GM18870 (cell line): ENCODE measurements around the gene FAM187B.
A peak's percentile ranks its signal among the peaks of the same experiment; 100 is the strongest.
"Not testable (repeated sequence)": the region's sequence is repeated elsewhere in the genome, so short reads cannot be mapped to it uniquely, and the experiment has no call there.

Experiments
- ATAC-seq: cut with Tn5 transposase; IDR thresholded peaks from one replicate; pipeline ENCODE4 v1.9.1; 2021; ENCODE audit warnings: moderate library complexity; ENCODE audit not compliant: unreplicated experiment

The FAM187B gene

GRCh38 chr19:35262101-35262761, 33.7 kb upstream of the FAM187B start:
- no peak for ATAC-seq

DNA sequence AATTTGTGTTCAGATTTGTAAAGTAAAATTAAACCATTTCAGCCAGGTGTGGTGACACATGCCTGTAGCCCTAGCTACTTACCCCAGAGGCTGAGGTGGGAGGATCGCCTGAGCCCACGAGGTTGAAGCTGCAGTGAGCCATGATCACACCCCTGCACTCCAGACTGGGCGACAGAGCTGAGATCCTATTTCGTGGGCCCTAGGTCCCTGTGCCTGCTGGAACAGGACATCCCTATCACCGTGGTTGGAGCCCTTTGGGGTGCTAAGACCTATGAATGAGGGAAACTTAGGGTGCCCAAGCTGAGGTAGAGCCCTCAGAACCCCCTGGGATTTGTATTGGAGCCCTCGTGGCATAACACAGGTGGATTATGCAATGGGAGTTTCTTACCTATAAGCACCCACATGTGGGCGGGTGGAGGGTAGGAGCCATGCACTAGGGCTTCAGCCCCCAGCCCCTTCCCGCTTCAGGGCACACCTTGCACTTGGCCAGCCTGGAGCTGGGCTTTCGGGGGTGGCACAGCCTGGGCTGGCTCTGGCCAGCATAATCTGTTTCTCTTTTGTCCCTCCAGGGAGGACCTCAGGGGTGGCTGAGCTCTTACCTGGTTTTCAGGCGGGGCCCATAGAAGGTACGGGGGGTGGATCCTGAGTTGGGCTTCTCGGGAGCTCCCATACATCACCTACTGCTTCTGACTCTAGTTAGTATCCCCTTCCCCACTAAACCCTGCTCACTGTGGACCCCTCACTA, 33.0 kb upstream of the FAM187B start:
- no peak for ATAC-seq

GRCh38 chr19:35260694-35261304, 32.3 kb upstream of the FAM187B start:
- no peak for ATAC-seq

GRCh38 chr19:35257113-35257461, 28.5 kb upstream of the FAM187B start:
- ATAC-seq = no peak

DNA sequence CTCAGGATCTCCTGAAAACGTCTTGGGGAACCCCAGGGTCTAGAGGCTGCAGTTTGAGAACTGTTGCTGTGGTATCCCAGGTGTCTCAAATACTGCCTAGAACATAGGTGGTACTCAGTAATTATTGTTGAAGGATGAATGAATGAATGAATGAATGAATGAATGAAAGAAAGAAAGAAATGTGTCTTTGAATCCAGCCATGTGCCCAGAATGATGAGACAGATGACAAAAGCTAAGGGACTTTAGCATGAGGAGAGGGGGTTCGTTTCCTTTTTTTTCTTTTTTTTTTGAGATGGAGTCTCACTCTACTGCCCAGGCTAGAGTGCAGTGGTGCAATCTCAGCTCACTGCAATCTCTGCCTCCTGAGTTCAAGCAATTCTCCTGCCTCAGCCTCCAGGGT, 28.0 kb upstream of the FAM187B start:
- ATAC-seq = no peak

DNA sequence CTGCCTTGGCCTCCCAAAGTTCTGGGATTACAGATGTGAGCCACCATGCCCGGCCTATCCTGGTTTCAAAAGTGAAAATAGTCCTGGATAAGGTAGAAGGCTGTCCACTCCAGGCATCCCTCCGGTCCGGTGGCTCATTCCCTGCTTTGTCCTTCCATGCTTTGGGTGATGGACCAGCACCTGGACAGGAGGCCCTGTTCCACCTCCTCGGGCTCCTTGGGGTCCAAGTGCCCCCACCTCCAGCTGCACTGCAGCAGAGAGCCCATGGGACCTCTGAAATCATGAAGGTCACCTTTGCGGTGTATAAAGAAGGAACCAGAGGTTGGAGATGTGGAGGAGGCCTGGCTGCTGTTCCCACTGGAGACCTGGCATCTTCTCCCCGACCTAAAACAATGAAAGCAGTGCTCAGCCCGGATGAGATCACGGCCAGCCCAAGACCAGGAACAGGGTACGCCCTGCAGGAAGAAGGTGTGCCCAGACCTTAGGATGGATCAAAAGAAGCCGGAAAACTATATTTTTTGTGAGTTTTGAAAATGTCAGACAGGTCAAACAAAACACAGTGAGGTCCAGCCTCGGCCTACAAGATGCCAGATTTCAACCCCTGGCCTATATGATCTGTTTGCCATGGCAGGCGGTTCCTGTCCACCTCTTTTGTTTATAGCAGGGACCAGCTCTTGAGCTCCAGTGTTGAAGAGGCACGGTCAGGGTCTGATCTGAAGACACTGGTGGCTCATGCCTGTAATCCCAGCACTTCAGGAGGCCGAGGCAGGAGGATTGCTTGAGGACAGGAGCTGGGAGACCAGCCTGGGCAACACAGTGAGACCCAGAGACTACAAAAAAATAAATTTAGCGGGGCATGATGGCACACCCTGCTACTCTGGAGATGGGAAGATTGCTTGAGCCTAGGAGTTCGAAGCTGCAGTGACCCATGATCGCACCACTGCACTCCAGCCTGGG, 26.1 kb upstream of the FAM187B start:
- ATAC-seq = no peak

DNA sequence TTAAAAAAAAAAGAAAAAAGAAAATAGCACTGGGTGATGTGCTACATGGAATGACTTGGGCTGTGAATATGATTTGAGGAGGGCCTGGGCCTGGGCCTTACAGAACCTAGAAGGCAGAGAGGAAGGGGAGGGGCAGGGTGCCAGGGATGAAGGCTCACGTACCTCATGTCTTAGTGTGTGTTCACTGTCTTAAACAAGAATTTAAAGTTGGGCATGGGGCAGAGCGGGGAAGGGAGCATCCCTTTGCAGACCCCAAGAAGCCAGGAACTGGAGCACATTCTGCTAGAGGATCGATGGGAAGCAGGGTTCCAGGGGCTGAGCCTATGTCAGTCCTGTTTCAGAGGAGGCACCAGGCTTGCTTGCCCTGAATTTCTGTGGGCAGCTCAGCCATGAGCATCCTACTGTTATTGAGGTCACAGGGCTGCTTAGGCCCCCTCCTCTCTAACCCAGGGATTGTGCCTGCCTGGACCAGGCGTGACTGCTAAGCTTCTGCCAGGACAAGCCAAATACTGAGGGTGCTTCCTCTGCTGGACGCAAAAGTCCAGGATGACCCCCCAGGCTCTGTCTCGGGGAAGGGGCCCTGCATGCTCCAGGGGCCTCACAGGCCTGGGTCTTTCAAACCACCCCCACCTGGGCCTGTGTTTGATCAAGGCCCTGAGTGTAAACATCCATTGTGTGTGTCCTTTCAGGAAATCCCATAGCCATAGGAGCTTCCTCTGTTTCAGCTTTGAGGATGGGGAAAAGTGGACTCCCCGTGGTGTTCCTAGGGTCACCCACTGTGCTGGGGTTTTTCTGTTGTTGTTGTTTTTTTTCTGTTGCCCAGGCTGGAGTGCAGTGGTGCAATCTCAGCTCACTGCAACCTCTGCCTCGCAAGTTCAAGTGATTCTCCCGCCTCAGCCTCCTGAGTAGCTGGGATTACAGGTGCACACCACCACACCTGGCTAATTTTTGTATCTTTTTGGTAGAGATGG, 25.1 kb upstream of the FAM187B start:
- ATAC-seq = no peak

- no peak for ATAC-seq
Observed at GRCh38 chr19:35251456-35251855, 22.9 kb upstream of the FAM187B start.

DNA sequence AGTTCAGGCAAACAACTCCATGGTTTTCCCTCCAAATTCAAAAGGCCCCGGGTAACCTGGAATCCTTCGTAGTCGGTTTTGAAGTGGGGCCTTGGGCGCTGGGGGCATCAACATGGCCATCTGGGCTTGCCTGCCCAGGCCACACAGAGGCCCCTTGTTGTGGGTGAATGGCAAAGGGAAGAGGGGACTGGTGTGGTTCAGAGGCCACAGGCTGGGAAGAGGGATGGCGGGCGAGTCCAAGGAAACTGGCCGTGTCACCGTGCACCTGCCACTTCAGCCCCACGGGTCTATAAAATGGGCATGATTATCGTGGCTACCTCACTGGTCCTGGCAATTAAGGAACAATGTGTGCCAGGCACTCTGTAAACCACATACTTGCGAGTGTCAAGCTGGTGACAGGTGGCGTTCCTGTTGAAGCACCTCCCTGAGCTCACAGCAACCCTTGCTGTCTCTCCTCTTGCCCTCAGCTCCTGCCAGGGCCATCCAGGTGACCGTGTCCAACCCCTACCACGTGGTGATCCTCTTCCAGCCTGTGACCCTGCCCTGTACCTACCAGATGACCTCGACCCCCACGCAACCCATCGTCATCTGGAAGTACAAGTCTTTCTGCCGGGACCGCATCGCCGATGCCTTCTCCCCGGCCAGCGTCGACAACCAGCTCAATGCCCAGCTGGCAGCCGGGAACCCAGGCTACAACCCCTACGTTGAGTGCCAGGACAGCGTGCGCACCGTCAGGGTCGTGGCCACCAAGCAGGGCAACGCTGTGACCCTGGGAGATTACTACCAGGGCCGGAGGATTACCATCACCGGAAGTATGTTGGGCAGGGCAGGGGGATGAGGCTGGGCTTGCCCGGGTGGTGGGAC, 21.5 kb upstream of the FAM187B start:
- ATAC-seq = no peak

- no peak for ATAC-seq
Observed at GRCh38 chr19:35249146-35249847, 20.8 kb upstream of the FAM187B start.

GRCh38 chr19:35248310-35249145, 20.0 kb upstream of the FAM187B start, which contains the start of gene LSR:
Gene LSR (plus strand): TSS chr19:35249002. CDS start chr19:35249023, 21 bp downstream.
- peak; percentile 55 for ATAC-seq

DNA sequence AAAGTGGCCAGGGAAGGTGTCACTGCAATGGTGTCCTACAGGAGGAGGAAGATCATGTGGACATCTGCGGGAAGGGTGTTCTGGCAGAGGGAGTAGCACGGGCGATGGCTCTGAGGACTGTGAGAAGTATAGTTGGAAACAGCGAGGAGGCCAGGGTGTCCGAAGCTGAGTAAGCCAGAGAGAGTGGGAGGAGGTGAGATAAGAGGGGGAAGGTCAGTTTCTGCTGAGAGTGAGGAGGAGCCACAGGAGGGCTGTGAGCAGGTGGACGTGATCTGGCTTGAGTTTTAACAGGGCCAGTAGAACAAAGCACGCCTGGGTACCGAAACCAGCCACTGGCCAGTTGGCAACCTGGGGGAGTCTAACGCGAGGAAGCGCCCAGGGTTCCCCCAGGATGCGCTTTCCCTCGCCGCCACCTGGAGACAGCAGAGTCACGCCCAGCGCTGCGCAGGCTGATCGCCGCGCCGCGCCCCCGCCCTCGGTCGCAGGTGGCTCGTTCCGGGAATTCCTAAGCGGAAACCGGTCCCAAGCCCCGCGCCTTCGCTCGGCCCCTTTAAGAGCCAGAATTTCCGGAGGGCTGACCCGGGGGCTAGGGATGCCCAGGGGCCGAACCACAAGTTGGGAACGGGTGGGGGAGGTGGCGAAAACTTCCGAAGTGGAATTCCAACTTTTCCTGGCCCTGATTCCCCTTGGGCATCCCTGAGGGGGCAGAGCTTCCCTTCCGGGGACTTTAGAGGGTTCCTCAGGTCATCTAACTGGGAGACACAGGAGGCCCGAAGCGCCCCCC, 19.2 kb upstream of the FAM187B start:
- peak; percentile 39 for ATAC-seq

DNA sequence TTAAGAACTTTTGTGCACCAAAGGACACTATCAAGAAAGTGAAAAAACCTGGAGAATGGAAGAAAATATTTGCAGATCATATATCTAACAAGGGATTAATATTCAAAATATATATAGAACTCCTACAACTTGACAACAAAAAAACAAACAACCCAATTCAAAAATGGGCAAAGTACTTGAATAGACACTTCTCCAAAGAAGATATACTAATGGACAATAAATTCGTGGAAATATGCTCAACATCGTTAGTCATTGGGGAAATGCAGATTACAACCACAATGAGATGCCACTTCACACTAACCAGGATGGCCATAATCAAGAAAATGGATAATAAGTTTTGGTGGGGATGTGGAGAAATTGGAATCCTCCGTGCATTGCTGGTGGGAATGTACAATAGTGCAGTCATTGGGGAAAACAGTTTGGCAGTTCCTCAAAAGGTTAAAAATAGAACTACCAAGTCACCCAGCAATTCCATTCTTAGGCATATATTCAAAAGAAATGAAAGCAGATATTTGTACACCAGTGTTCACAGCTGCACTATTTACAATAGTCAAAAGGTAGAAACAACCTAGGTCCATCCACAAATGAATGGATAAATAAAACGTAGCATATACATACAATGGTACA, 18.0 kb upstream of the FAM187B start:
- no peak for ATAC-seq

- no peak for ATAC-seq
Observed at GRCh38 chr19:35241417-35241816, 12.9 kb upstream of the FAM187B start.

DNA sequence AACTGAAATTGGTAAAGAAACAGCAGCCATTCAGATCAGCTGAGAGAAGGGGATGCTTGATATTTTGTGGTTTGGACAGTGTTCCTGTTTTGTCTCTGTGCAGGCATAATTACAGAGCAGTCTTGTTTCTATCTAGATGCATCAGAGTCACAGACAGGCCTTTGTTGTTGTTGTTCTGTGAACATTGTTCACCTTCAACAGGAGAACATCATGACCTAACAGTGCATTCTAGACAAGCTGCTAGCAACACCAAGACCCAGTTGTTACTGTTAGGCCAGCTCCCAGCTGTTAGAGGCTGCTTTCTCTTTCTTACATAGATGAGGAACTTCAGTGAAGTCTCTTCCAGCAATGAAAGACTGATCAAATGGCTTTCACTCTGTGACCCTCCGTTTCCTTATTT, 11.8 kb upstream of the FAM187B start:
- ATAC-seq = no peak

- ATAC-seq = not testable (repeated sequence)
Observed at GRCh38 chr19:35239597-35239996, 11.1 kb upstream of the FAM187B start.
